Measurements from ENCODE around the gene URB2.
"Not testable (repeated sequence)": the region's sequence is repeated elsewhere in the genome, so short reads cannot be mapped to it uniquely, and the experiment has no call there.

The URB2 gene

DNA sequence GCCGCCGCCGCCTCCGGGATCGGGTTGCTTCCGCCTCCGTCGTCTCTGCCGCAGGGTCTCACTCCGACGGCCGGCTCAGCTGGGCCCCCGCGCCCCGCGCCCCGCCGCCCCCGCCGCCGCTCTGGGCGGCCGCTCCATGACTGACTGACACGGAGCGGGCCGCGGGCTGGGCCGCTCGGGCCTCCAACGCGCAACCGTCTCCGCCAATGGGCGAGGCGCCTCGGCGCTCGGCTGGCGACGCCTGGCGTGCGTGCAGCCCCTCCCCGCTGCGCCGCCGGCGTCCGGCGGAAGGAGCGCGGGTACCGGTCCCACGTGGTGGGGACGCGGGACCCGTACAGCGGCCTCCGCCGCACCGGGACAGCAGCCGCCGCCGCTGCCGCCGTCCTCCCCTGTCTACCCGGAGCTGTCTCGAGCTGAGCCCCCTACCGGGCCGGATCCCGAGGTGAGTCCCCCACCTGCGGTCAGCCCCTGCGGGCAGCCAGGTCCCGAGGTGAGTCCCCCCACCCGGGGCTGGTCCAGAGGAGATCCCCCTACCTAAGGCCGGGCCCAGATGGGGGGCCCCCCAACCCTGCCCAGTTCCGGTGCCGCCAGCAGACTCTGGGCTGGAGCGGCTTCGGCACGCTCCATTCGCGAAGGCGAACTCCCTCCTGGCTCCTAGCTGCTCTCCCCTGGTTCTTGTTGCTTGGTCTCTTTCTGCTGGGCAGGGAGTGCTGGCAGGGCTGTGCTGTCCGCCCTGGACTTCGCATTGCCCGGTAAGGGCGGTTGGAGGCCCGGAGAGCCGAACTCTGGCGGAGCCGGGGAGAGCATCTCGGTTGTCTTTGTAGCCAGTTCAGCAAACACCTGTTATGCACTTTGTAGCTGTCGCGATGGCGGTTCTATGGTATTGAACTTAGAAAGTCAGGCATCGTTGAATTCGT lies at the start of gene URB2, which contains the start of gene TAF5L:
URB2 (plus strand) TSS at position 333 of the 917 bp plus-strand sequence. CDS start 1,387 bp downstream, outside the sequence.
TAF5L (minus strand) TSS at position 208 of the 917 bp plus-strand sequence. CDS start 11,640 bp downstream, outside the sequence.
- peaks cover 11% of the 10 kb centered on the region for H3K4me1 ChIP-seq (ENCODE audit: control insufficient read depth, insufficient read depth, low read length)

DNA sequence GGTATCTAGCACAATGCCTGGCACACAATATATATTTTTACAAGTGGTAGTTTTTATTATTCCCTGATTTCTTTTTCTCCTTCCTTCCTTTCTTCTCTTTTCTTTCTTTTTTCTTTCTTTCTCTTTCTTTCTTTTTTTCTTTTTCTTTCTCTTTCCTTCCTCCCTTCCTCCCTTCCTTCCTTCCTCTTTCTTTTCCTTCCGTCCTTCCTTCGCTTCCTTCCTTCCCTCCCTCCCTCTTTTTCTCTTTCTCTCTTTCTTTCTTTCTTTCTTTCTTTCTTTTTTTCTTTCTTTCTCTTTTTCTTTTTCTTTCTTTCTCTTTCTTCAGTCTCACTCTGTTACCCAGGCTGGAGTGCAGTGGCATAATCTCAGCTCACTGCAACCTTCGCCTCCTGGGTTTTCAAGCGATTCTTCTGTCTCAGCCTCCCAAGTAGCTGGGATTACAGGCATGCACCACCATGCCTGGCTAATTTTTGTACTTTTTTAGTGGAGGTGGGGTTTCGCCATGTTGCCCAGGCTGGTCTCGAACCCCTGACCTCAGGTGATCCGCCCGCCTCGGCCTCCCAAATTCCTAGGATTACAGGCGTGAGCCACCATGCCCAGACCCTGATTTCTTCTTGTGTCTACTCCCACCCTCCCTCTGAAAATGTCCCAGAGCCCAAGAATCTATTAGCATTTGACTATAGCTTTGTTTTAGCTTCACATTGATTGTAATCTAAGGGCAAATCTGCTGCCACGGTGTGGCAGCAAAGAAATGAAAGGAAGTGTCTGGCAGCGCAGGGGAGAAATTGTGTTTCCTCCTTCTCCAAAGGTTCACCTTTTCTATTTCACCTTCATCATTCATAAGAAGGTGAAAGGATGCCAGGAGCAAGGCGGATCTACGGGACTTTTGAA lies 47.6 kb upstream of the URB2 start:
- Histone ChIP-seq H3K4me3 (ENCODE audit: low read length) (peak overlapping the region; percentile 57), H3K36me3 (ENCODE audit: control insufficient read depth, insufficient read depth, low read length) (no peaks in the 10 kb centered on the region), H3K27me3 (ENCODE audit: control insufficient read depth, insufficient read depth, low read length) (no peaks in the 10 kb centered on the region), H3K4me1 (ENCODE audit: control insufficient read depth, insufficient read depth, low read length) (peaks cover 12% of the 10 kb centered on the region), H3K9ac (ENCODE audit: low read length) (no peak overlapping the region), H3K27ac (ENCODE audit: low read depth, low read length) (peak overlapping the region; percentile 48)

More for the DNA sequence above, at the start of gene URB2, which contains the start of gene TAF5L:
- Histone ChIP-seq H3K27ac (ENCODE audit: low read depth, low read length) (peak within 1 kb of the TSS; percentile 82), H3K27me3 (ENCODE audit: control insufficient read depth, insufficient read depth, low read length) (no peaks in the 10 kb centered on the region), H3K9ac (ENCODE audit: low read length) (peak within 1 kb of the TSS; percentile 54), H3K4me3 (ENCODE audit: low read length) (peak within 1 kb of the TSS; percentile 90), H3K36me3 (ENCODE audit: control insufficient read depth, insufficient read depth, low read length) (no peaks in the 10 kb centered on the region)

- peak overlapping the region; percentile 48 for H3K27ac ChIP-seq (ENCODE audit: low read depth, low read length)
- no peaks in the 10 kb centered on the region for H3K27me3 ChIP-seq (ENCODE audit: control insufficient read depth, insufficient read depth, low read length)
- H3K4me1 ChIP-seq (ENCODE audit: control insufficient read depth, insufficient read depth, low read length), result peaks cover 12% of the 10 kb centered on the region
- H3K36me3 ChIP-seq (ENCODE audit: control insufficient read depth, insufficient read depth, low read length), result no peaks in the 10 kb centered on the region
- no peak overlapping the region for H3K9ac ChIP-seq (ENCODE audit: low read length)
- H3K4me3 ChIP-seq (ENCODE audit: low read length), result peak overlapping the region; percentile 57
Observed at GRCh38 chr1:229579059-229579673, 46.9 kb upstream of the URB2 start.

DNA sequence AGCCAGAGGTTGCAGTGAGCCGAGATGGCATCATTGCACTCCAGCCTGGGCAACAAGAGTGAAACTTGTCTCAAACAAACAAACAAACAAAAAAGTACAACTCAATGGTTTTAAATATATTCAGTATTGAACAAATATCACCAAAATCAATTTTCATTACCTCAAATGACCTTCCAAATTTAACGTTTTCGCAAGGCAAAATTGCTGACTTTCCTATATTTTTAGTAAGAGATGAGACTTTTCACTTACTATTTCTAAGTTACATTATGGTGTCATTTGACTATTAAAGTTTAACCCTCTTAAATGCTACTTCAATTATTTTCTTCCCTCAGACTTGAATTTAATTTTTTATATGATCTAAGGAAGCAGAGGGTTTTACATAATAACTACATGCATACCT lies 44.6 kb upstream of the URB2 start:
- Histone ChIP-seq H3K4me1 (ENCODE audit: control insufficient read depth, insufficient read depth, low read length) (peaks cover 12% of the 10 kb centered on the region), H3K4me3 (ENCODE audit: low read length) (no peak overlapping the region), H3K9ac (ENCODE audit: low read length) (no peak overlapping the region), H3K27ac (ENCODE audit: low read depth, low read length) (no peak overlapping the region), H3K36me3 (ENCODE audit: control insufficient read depth, insufficient read depth, low read length) (no peaks in the 10 kb centered on the region), H3K27me3 (ENCODE audit: control insufficient read depth, insufficient read depth, low read length) (no peaks in the 10 kb centered on the region)

DNA sequence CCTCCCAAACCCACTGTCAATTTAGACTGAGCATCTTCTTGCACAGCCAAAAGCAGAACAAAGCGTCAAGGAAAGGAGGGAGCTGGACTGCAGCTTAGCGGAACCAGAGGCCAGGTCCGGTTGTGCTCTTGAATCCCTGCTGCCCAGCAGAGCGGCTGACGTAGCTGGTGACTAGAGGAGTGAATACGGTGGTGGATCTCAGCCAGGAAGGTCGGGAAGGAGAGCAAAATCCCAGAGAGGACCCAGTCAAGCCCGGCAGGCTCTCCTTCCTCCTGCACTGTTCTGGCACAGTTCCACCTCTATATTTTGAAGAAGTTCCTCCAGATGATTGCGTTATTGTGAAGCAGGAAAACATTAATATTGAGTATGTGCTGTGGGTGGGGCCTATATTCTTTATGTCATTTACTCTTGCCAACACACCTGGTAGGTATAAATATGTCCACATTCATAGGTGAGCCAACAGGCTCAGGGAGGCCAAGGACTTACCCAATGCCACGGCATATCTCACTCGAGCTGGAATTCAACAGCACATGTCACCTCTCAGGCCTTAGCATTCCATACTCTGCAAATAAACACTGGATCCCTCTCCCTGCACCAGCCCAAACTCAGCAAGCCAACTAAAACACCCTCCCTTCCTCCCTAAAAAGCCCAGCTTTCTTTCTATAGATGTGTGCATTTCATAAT lies 43.9 kb upstream of the URB2 start:
- Histone ChIP-seq H3K4me3 (ENCODE audit: low read length) (no peak overlapping the region), H3K27ac (ENCODE audit: low read depth, low read length) (no peak overlapping the region), H3K27me3 (ENCODE audit: control insufficient read depth, insufficient read depth, low read length) (no peaks in the 10 kb centered on the region), H3K36me3 (ENCODE audit: control insufficient read depth, insufficient read depth, low read length) (no peaks in the 10 kb centered on the region), H3K9ac (ENCODE audit: low read length) (no peak overlapping the region), H3K4me1 (ENCODE audit: control insufficient read depth, insufficient read depth, low read length) (peaks cover 12% of the 10 kb centered on the region)

DNA sequence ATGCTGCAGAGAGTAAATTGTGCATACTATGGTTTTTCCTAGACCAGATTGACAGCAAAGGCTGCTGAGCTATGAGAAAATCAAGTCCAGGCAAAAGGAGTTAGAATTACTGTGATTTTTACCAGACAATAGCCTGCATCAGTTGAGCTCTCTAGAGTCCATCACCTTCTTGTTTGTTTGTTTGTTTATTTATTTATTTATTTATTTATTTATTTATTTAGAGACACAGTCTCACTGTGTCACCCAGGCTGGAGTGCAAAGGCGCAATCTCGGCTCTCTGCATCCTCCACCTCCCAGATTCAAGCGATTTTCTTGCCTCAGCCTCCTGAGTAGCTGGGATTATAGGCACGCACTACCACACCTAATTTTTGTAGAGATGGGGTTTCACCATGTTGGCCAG lies 43.3 kb upstream of the URB2 start:
- no peaks in the 10 kb centered on the region for H3K36me3 ChIP-seq (ENCODE audit: control insufficient read depth, insufficient read depth, low read length)
- H3K27ac ChIP-seq (ENCODE audit: low read depth, low read length), result no peak overlapping the region
- peaks cover 12% of the 10 kb centered on the region for H3K4me1 ChIP-seq (ENCODE audit: control insufficient read depth, insufficient read depth, low read length)
- no peak overlapping the region for H3K9ac ChIP-seq (ENCODE audit: low read length)
- no peak overlapping the region for H3K4me3 ChIP-seq (ENCODE audit: low read length)
- H3K27me3 ChIP-seq (ENCODE audit: control insufficient read depth, insufficient read depth, low read length), result no peaks in the 10 kb centered on the region

- no peaks in the 10 kb centered on the region for H3K36me3 ChIP-seq (ENCODE audit: control insufficient read depth, insufficient read depth, low read length)
- no peak overlapping the region for H3K27ac ChIP-seq (ENCODE audit: low read depth, low read length)
- no peaks in the 10 kb centered on the region for H3K27me3 ChIP-seq (ENCODE audit: control insufficient read depth, insufficient read depth, low read length)
- no peaks in the 10 kb centered on the region for H3K4me1 ChIP-seq (ENCODE audit: control insufficient read depth, insufficient read depth, low read length)
- no peak overlapping the region for H3K9ac ChIP-seq (ENCODE audit: low read length)
- no peak overlapping the region for H3K4me3 ChIP-seq (ENCODE audit: low read length)
Observed at GRCh38 chr1:229585338-229585737, 40.7 kb upstream of the URB2 start.

- Histone ChIP-seq H3K4me3 (ENCODE audit: low read length) (no peak overlapping the region), H3K27ac (ENCODE audit: low read depth, low read length) (no peak overlapping the region), H3K9ac (ENCODE audit: low read length) (no peak overlapping the region), H3K36me3 (ENCODE audit: control insufficient read depth, insufficient read depth, low read length) (peaks cover 14% of the 10 kb centered on the region), H3K27me3 (ENCODE audit: control insufficient read depth, insufficient read depth, low read length) (no peaks in the 10 kb centered on the region), H3K4me1 (ENCODE audit: control insufficient read depth, insufficient read depth, low read length) (no peaks in the 10 kb centered on the region)
Observed at GRCh38 chr1:229590119-229590518, 35.9 kb upstream of the URB2 start.

- Histone ChIP-seq H3K4me1 (ENCODE audit: control insufficient read depth, insufficient read depth, low read length) (peaks cover 9% of the 10 kb centered on the region), H3K4me3 (ENCODE audit: low read length) (no peak overlapping the region), H3K36me3 (ENCODE audit: control insufficient read depth, insufficient read depth, low read length) (peaks cover 14% of the 10 kb centered on the region), H3K9ac (ENCODE audit: low read length) (no peak overlapping the region), H3K27ac (ENCODE audit: low read depth, low read length) (no peak overlapping the region), H3K27me3 (ENCODE audit: control insufficient read depth, insufficient read depth, low read length) (no peaks in the 10 kb centered on the region)
Observed at GRCh38 chr1:229593800-229594199, 32.2 kb upstream of the URB2 start.

DNA sequence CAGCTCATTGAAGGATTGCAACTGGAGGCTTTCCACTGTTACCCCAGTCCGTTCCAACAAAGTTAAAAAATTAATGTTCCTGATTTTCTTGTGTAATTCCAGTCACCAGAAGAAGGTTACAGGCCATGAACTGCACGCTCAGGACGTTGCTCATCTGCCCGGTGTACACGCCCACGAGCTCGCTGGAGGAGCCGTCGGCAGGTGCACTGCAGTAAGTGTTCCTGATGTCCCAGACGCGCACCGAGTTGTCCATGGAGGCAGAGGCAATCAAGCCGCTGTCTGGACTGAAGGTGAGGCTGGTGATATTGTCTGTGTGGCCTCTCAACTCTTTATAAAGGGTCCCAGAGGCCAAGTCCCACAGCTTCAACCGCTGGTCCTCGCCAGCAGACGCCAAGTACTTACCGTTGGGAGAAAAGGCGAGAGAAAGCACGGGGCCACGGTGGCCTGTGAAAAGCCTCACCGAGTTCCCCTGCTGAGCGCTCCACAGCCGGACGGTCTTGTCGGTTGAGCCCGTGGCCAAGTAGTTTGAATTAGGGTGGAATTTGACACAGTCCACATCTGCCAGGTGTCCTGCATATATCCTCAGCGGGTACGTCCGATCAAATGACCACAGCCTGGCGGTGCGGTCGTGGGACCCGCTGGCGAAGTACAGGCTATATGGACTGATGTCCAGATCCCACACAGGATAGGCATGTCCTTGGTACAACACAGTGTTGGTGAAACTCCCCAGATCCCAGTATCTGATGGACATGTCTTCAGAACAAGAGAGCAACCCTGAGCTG lies 31.6 kb upstream of the URB2 start:
- Histone ChIP-seq H3K27ac (ENCODE audit: low read depth, low read length) (no peak overlapping the region), H3K36me3 (ENCODE audit: control insufficient read depth, insufficient read depth, low read length) (peaks cover 16% of the 10 kb centered on the region), H3K4me3 (ENCODE audit: low read length) (no peak overlapping the region), H3K4me1 (ENCODE audit: control insufficient read depth, insufficient read depth, low read length) (peaks cover 9% of the 10 kb centered on the region), H3K27me3 (ENCODE audit: control insufficient read depth, insufficient read depth, low read length) (no peaks in the 10 kb centered on the region), H3K9ac (ENCODE audit: low read length) (no peak overlapping the region)

DNA sequence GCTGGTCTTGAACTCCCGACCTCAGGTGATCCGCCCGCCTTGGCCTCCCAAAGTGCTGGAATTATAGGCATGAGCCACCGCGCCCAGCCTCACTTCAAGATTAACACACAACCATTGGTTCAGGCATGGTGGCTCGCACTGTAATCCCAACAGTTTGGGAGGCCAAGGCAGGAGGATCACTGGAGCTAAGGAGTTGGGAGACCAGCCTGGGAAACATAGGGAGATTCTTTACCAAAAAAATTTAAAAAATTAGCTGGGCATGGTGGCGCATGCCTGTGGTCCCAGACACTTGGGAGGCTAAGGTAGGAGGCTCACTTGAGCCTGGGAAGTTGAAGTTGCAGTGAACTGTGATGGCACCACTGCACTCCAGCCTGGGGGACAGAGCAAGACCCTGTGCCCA lies 30.2 kb upstream of the URB2 start:
- H3K4me1 ChIP-seq (ENCODE audit: control insufficient read depth, insufficient read depth, low read length); H3K4me3 ChIP-seq (ENCODE audit: low read length); H3K27ac ChIP-seq (ENCODE audit: low read depth, low read length); H3K27me3 ChIP-seq (ENCODE audit: control insufficient read depth, insufficient read depth, low read length); H3K9ac ChIP-seq (ENCODE audit: low read length): not testable (repeated sequence)
- H3K36me3 ChIP-seq (ENCODE audit: control insufficient read depth, insufficient read depth, low read length), result peaks cover 16% of the 10 kb centered on the region

Measured in rectal smooth muscle tissue (tissue), 1 donor.